ENCODE results near the gene EPC2.

EPC2 gene

GRCh38 chr2:148751907-148752306, 107.4 kb downstream of the EPC2 start:
- Histone ChIP-seq H3K27ac (ENCODE audit: low read length) (no peak overlapping the region), H3K36me3 (replicated peaks; ENCODE audit: insufficient read depth, low read length) (no peaks in the 10 kb centered on the region), H3K4me2 (ENCODE audit: low read depth, low read length) (no peak overlapping the region), H3K9me2 (replicated peaks; ENCODE audit: insufficient read depth, low read length) (no peaks in the 10 kb centered on the region), H3K9me3 (replicated peaks; ENCODE audit: insufficient read depth, low read length) (no peaks in the 10 kb centered on the region), H3K4me3 (ENCODE audit: low read length) (no peak overlapping the region), H4K20me1 (ENCODE audit: insufficient read depth, low read length) (0 out of 2 replicates have a peak, but pooled peaks cover 4% of the 10 kb centered on the region), H3K27me3 (replicated peaks; ENCODE audit: insufficient read depth, low read length) (no peaks in the 10 kb centered on the region), H2AFZ (ENCODE audit: low read length) (no peak overlapping the region), H3K79me2 (ENCODE audit: low read length) (peaks cover 13% of the 10 kb centered on the region; the same call in 1 of the 2 replicates), H3K9ac (ENCODE audit: low read length) (no peak overlapping the region), H3F3A (ENCODE audit: insufficient read depth, low read length) (no peaks in the 10 kb centered on the region), H3K4me1 (ENCODE audit: low read length) (no peaks in the 10 kb centered on the region)
- no peak for TF ChIP-seq CTCF (IDR thresholded peaks at IDR 0.05; ENCODE audit: low read length)
- TF ChIP-seq EZH2phosphoT487 (IDR thresholded peaks at IDR 0.05; ENCODE audit: low read length): no peak
- TF ChIP-seq EZH2 (optimal IDR thresholded peaks at IDR 0.05; ENCODE audit: low read depth, low read length): no peak
- no peak for DNase-seq

GRCh38 chr2:148752977-148753376, 108.4 kb downstream of the EPC2 start:
- DNase-seq: no peak
- Histone ChIP-seq H3K27ac (ENCODE audit: low read length) (no peak overlapping the region), H3K4me1 (ENCODE audit: low read length) (no peaks in the 10 kb centered on the region), H3K9ac (ENCODE audit: low read length) (no peak overlapping the region), H3F3A (ENCODE audit: insufficient read depth, low read length) (no peaks in the 10 kb centered on the region), H3K79me2 (ENCODE audit: low read length) (peaks cover 13% of the 10 kb centered on the region; the same call in 1 of the 2 replicates), H3K4me3 (ENCODE audit: low read length) (no peak overlapping the region), H3K9me2 (replicated peaks; ENCODE audit: insufficient read depth, low read length) (no peaks in the 10 kb centered on the region), H3K4me2 (ENCODE audit: low read depth, low read length) (no peak overlapping the region), H4K20me1 (ENCODE audit: insufficient read depth, low read length) (no peaks in the 10 kb centered on the region), H2AFZ (ENCODE audit: low read length) (no peak overlapping the region), H3K27me3 (replicated peaks; ENCODE audit: insufficient read depth, low read length) (no peaks in the 10 kb centered on the region), H3K36me3 (replicated peaks; ENCODE audit: insufficient read depth, low read length) (no peaks in the 10 kb centered on the region), H3K9me3 (replicated peaks; ENCODE audit: insufficient read depth, low read length) (no peaks in the 10 kb centered on the region)
- no peak for TF ChIP-seq CTCF (IDR thresholded peaks at IDR 0.05; ENCODE audit: low read length)
- no peak for TF ChIP-seq EZH2 (optimal IDR thresholded peaks at IDR 0.05; ENCODE audit: low read depth, low read length)
- TF ChIP-seq EZH2phosphoT487 (IDR thresholded peaks at IDR 0.05; ENCODE audit: low read length): no peak

- H3K4me3 ChIP-seq (ENCODE audit: low read length): no peak overlapping the region
- H3K4me1 ChIP-seq (ENCODE audit: low read length): no peaks in the 10 kb centered on the region
- H3K27ac ChIP-seq (ENCODE audit: low read length): no peak overlapping the region
- no peaks in the 10 kb centered on the region for H3K9me3 ChIP-seq (replicated peaks; ENCODE audit: insufficient read depth, low read length)
- no peak overlapping the region for H2AFZ ChIP-seq (ENCODE audit: low read length)
- no peaks in the 10 kb centered on the region for H4K20me1 ChIP-seq (ENCODE audit: insufficient read depth, low read length)
- no peak overlapping the region for H3K4me2 ChIP-seq (ENCODE audit: low read depth, low read length)
- H3F3A ChIP-seq (ENCODE audit: insufficient read depth, low read length): no peaks in the 10 kb centered on the region
- H3K36me3 ChIP-seq (replicated peaks; ENCODE audit: insufficient read depth, low read length): no peaks in the 10 kb centered on the region
- peaks cover 13% of the 10 kb centered on the region; the same call in 1 of the 2 replicates for H3K79me2 ChIP-seq (ENCODE audit: low read length)
- no peak for DNase-seq
- TF ChIP-seq EZH2 (optimal IDR thresholded peaks at IDR 0.05; ENCODE audit: low read depth, low read length) (no peak), EZH2phosphoT487 (IDR thresholded peaks at IDR 0.05; ENCODE audit: low read length) (no peak), CTCF (IDR thresholded peaks at IDR 0.05; ENCODE audit: low read length) (no peak)
- H3K9me2 ChIP-seq (replicated peaks; ENCODE audit: insufficient read depth, low read length): no peaks in the 10 kb centered on the region
- no peak overlapping the region for H3K9ac ChIP-seq (ENCODE audit: low read length)
- H3K27me3 ChIP-seq (replicated peaks; ENCODE audit: insufficient read depth, low read length): no peaks in the 10 kb centered on the region
Measured at GRCh38 chr2:148754864-148755263, 110.3 kb downstream of the EPC2 start.

Measured in MM.1S (cell line).